DND-41 (cell line): ENCODE measurements around the gene DPH6.

Experiments
- ATAC-seq: fragments of 200-7000 bp; cut with Tn5 transposase; 3 replicates; pipeline ENCODE4 v1.9.1; 2021; ENCODE audit warnings: low read depth; ENCODE audit not compliant: insufficient read depth
- DNase-seq: peaks from one replicate; pipeline ENCODE4 v3.0.0-alpha.2; 2020
- H2AFZ ChIP-seq: 2 replicates; pipeline ENCODE4 v1.6.0; 2012; ENCODE audit warnings: low read depth, low read length
- H3K27ac ChIP-seq: 2 replicates; pipeline ENCODE4 v1.5.1; 2012; ENCODE audit warnings: low read length, inconsistent platforms
- H3K27me3 ChIP-seq: fragments of 200-600 bp; sonication (generic); 2 replicates; pipeline ENCODE4 v1.6.0; 2012; ENCODE audit warnings: low read length, mild to moderate bottlenecking, inconsistent platforms; ENCODE audit not compliant: insufficient read depth, poor library complexity
- H3K36me3 ChIP-seq: 2 replicates; pipeline ENCODE4 v1.5.1; 2012; ENCODE audit warnings: low read length, inconsistent platforms; ENCODE audit not compliant: insufficient read depth
- H3K4me1 ChIP-seq: 2 replicates; pipeline ENCODE4 v1.5.1; 2012; ENCODE audit warnings: mild to moderate bottlenecking, low read length; ENCODE audit not compliant: insufficient read depth
- H3K4me2 ChIP-seq: 2 replicates; pipeline ENCODE4 v1.6.0; 2012; ENCODE audit warnings: mild to moderate bottlenecking, moderate library complexity, low read length, inconsistent platforms; ENCODE audit not compliant: insufficient read depth
- H3K4me3 ChIP-seq, 2 experiments: fragments of 200-600 bp in 1 of 2; shearing (Covaris generic) in 1 of 2; 2 replicates each; pipeline ENCODE4 v1.5.1; 2012 to 2016; ENCODE audit warnings: inconsistent platforms in 2 of 2, low read length in 2 of 2, mild to moderate bottlenecking in 2 of 2, low read depth in 1 of 2, moderate library complexity in 1 of 2
- H3K79me2 ChIP-seq: 2 replicates; pipeline ENCODE4 v1.6.0; 2012; ENCODE audit warnings: low read length, inconsistent platforms; ENCODE audit not compliant: insufficient read depth
- H3K9ac ChIP-seq: 2 replicates; pipeline ENCODE4 v1.6.0; 2012; ENCODE audit warnings: low read depth, mild to moderate bottlenecking, inconsistent platforms, low read length, moderate library complexity
- H3K9me3 ChIP-seq: 2 replicates; pipeline ENCODE4 v1.5.1; 2012; ENCODE audit warnings: low read length, moderate library complexity, mild to moderate bottlenecking, inconsistent platforms; ENCODE audit not compliant: insufficient read depth, severe bottlenecking
- H4K20me1 ChIP-seq: 2 replicates; pipeline ENCODE4 v1.6.0; 2012; ENCODE audit warnings: low read length; ENCODE audit not compliant: insufficient read depth
- CTCF ChIP-seq: IDR thresholded peaks from 2 replicates; pipeline ENCODE4 v1.5.1; 2012; ENCODE audit warnings: borderline replicate concordance, low read length, moderate library complexity, mild to moderate bottlenecking; ENCODE audit not compliant: poor library complexity, severe bottlenecking; ENCODE audit errors: extremely low read depth
- EZH2 ChIP-seq: IDR thresholded peaks from 3 replicates; pipeline ENCODE4 v1.6.1; 2012; ENCODE audit warnings: borderline replicate concordance, low read depth, mild to moderate bottlenecking, moderate library complexity, low read length, inconsistent platforms; ENCODE audit not compliant: severe bottlenecking

Gene DPH6

GRCh38 chr15:35530698-35531097 is 15.3 kb downstream of the DPH6 start:
- H3K9me3 ChIP-seq, result no peaks in the 10 kb centered on the region

GRCh38 chr15:35529784-35530183 is 16.2 kb downstream of the DPH6 start:
- H3K36me3 ChIP-seq, result peaks cover 7% of the 10 kb centered on the region; the same call in 1 of the 2 replicates
- H3K4me1 ChIP-seq, result no peaks in the 10 kb centered on the region
- TF ChIP-seq EZH2 (no peak), CTCF (no peak)
- H3K9me3 ChIP-seq, result no peaks in the 10 kb centered on the region
- ATAC-seq (no peak), DNase-seq (no peak)
- no peak overlapping the region for H3K9ac ChIP-seq
- H2AFZ ChIP-seq, result no peak overlapping the region
- no peak overlapping the region for H3K4me3 ChIP-seq
- H3K4me2 ChIP-seq, result no peak overlapping the region
- no peaks in the 10 kb centered on the region for H3K79me2 ChIP-seq
- no peaks in the 10 kb centered on the region for H3K27me3 ChIP-seq
- H4K20me1 ChIP-seq, result no peaks in the 10 kb centered on the region
- no peak overlapping the region for H3K27ac ChIP-seq

More at GRCh38 chr15:35530698-35531097, 15.3 kb downstream of the DPH6 start:
- Histone ChIP-seq H3K4me2 (no peak overlapping the region), H4K20me1 (no peaks in the 10 kb centered on the region), H3K27me3 (no peaks in the 10 kb centered on the region), H3K36me3 (peaks cover 7% of the 10 kb centered on the region; the same call in 1 of the 2 replicates), H3K9ac (no peak overlapping the region), H3K4me3 (no peak overlapping the region), H3K27ac (no peak overlapping the region), H2AFZ (no peak overlapping the region), H3K79me2 (no peaks in the 10 kb centered on the region), H3K4me1 (no peaks in the 10 kb centered on the region)
- TF ChIP-seq CTCF (no peak), EZH2 (no peak)
- ATAC-seq, result no peak
- no peak for DNase-seq

GRCh38 chr15:35522061-35522460 is 23.9 kb downstream of the DPH6 start:
- no peaks in the 10 kb centered on the region for H3K4me1 ChIP-seq

More at GRCh38 chr15:35522061-35522460, 23.9 kb downstream of the DPH6 start:
- H4K20me1 ChIP-seq, result no peaks in the 10 kb centered on the region
- no peaks in the 10 kb centered on the region for H3K9me3 ChIP-seq
- H3K4me2 ChIP-seq, result no peak overlapping the region
- no peaks in the 10 kb centered on the region for H3K27me3 ChIP-seq
- no peaks in the 10 kb centered on the region for H3K36me3 ChIP-seq
- no peak overlapping the region for H3K9ac ChIP-seq
- no peak overlapping the region for H3K27ac ChIP-seq
- ATAC-seq, result no peak
- H3K4me3 ChIP-seq, result no peak overlapping the region
- no peaks in the 10 kb centered on the region for H3K79me2 ChIP-seq
- DNase-seq, result no peak
- TF ChIP-seq EZH2 (no peak), CTCF (no peak)
- no peak overlapping the region for H2AFZ ChIP-seq
